Gastrocnemius medialis (tissue), 4 donors: Measurements from ENCODE around the gene TMUB2. TPM values are rescaled to one million over a fixed set of nuclear protein-coding genes. Genes with fewer than 3 reads are reported as not detected.

Source experiments
- ATAC-seq, 2 donors: fragments of 150-250 bp; one replicate each; pipeline ENCODE4 v1.9.1; 2016
- DNase-seq, 2 donors: peaks; one replicate each; pipeline ENCODE4 v3.0.0-alpha.2; 2019
- H3K27ac ChIP-seq, 4 donors: fragments of 200-600 bp; sonication (generic); 1 replicate in 1 of 4; 2 replicates in 3 of 4; pipeline ENCODE4 v1.5.1; 2016 to 2018; ENCODE audit warnings: mild to moderate bottlenecking in 2 of 4, moderate library complexity in 1 of 4
- H3K27me3 ChIP-seq, 3 donors: fragments of 200-600 bp; sonication (generic) in 2 of 3; 1 replicate in 1 of 3; 2 replicates in 2 of 3; pipeline versions ENCODE4 v1.5.1 to v1.6.0; 2016 to 2019; ENCODE audit warnings: mild to moderate bottlenecking in 1 of 3, moderate library complexity in 1 of 3
- H3K36me3 ChIP-seq, 2 donors: fragments of 200-600 bp; sonication (generic) in 1 of 2; one replicate each; pipeline ENCODE4 v1.5.1; 2017 to 2018
- H3K4me1 ChIP-seq, 2 donors: fragments of 200-600 bp; sonication (generic) in 1 of 2; one replicate each; pipeline ENCODE4 v1.5.1; 2016 to 2017; ENCODE audit warnings: mild to moderate bottlenecking in 2 of 2
- H3K4me3 ChIP-seq, 4 donors: fragments of 200-600 bp; sonication (generic) in 3 of 4; 1 replicate in 1 of 4; 2 replicates in 3 of 4; pipeline ENCODE4 v1.5.1; 2016 to 2019; ENCODE audit warnings: mild to moderate bottlenecking in 2 of 4
- H3K9me3 ChIP-seq, 3 donors: fragments of 200-600 bp; sonication (generic) in 2 of 3; 1 replicate in 1 of 3; 2 replicates in 2 of 3; pipeline ENCODE4 v1.5.1; 2016 to 2019
- POLR2A ChIP-seq, 2 donors: fragments of 450-650 bp; IDR thresholded peaks; one replicate each; pipeline ENCODE4 v1.6.1; 2017; ENCODE audit warnings: antibody characterized with exemption in 2 of 2, mild to moderate bottlenecking in 2 of 2, moderate library complexity in 2 of 2
- in situ Hi-C, 4 donors: fragments of 200-750 bp; cut with MboI; loops; one replicate each; pipeline versions ENCODE4 v1.15.0 to v1.8.0; 2017; ENCODE audit warnings: low sequenced_read_pairs in 4 of 4
- intact Hi-C: fragments of 100-400 bp; cut with DNase I; formaldehyde crosslinking; loops from one replicate; pipeline ENCODE4 v1.15.1; 2023; ENCODE audit warnings: low total_unique reads
- total RNA-seq, 4 donors: library from RNA; depleted of rRNA; stranded (reverse); fragments of >200 nt; gene quantifications; one replicate each; pipeline versions ENCODE4 v1.1.0 to v1.2.3, GENCODE V29; 2016
- TF ChIP-seq, protein P1 (sequence below), 5 experiments: fragments of 450-650 bp in 3 of 5; fragments of 200-600 bp in 2 of 5; sonication (generic) in 2 of 5; IDR thresholded peaks in 4 of 5; conservative IDR thresholded peaks in 1 of 5; 1 replicate in 4 of 5; 2 replicates in 1 of 5; pipeline ENCODE4 v1.5.1; 2016 to 2019; ENCODE audit warnings: antibody characterized with exemption in 5 of 5, mild to moderate bottlenecking in 3 of 5, moderate library complexity in 3 of 5

The TMUB2 gene
- total RNA-seq, 4 donors from 2014 or later, result 25.6 to 34.7 (median 27.4) TPM

DNA sequence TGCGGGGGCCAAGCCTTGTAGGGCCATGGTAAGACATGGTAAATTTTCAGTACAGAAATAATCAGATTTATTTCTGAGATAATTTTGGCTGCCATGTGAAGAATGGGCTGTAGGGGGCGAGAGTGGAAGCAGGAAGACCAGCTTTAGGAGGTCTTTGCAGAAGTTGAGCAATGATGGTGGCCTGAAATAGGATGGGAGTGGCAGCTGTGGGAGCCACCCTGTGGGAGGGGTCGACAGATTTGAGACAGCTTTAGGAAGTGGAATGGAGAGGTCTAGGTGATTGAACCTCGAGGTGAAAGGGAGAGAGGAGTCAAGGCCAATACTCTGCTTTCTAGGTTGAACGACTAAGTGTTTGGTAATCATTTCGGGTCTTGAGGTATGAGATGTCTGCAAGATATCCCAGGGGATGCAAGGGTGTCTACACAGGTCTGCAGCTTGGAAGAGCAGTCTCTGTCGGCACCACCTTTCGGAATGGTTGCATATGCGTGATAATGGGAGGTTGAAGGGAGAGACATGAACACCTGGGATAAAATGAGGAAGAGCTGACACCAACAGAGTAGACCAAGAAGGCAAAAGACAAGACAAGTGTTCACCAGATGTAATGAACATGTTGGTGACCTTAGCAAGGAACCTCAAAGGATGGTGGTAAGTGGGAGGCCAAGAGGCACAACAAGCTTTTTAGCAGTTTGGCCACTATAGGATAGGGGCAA, 17.1 kb downstream of the TMUB2 start:
- Histone ChIP-seq H3K4me3 (no peak overlapping the region), H3K27me3 (no peaks in the 10 kb centered on the region), H3K4me1 (peaks cover 0 to 6% of the 10 kb centered on the region in 2 donors), H3K9me3 (no peaks in the 10 kb centered on the region), H3K27ac (no peak overlapping the region), H3K36me3 (peaks cover 0 to 24% of the 10 kb centered on the region in 2 donors)
- no peak for ATAC-seq
- no peak for DNase-seq
- intact Hi-C loops (no loop called here), in situ Hi-C loops (loop anchor here (5.0 to 25.0 kb wide), 4 partner anchors 123 to 308 kb away; partner anchors contain the start of gene GPATCH8 (in 3 of the 4))
- TF ChIP-seq, protein P1, sequence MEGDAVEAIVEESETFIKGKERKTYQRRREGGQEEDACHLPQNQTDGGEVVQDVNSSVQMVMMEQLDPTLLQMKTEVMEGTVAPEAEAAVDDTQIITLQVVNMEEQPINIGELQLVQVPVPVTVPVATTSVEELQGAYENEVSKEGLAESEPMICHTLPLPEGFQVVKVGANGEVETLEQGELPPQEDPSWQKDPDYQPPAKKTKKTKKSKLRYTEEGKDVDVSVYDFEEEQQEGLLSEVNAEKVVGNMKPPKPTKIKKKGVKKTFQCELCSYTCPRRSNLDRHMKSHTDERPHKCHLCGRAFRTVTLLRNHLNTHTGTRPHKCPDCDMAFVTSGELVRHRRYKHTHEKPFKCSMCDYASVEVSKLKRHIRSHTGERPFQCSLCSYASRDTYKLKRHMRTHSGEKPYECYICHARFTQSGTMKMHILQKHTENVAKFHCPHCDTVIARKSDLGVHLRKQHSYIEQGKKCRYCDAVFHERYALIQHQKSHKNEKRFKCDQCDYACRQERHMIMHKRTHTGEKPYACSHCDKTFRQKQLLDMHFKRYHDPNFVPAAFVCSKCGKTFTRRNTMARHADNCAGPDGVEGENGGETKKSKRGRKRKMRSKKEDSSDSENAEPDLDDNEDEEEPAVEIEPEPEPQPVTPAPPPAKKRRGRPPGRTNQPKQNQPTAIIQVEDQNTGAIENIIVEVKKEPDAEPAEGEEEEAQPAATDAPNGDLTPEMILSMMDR (IDR thresholded peaks at IDR 0.05 in 4 of 5, conservative IDR thresholded peaks at IDR 0.05 in 1 of 5), result peak; percentile 9 to 49 (median 42)
- TF ChIP-seq POLR2A (IDR thresholded peaks at IDR 0.05), result no peak

- Histone ChIP-seq H3K27ac (no peak overlapping the region), H3K4me1 (peaks cover 0 to 6% of the 10 kb centered on the region in 2 donors), H3K9me3 (no peaks in the 10 kb centered on the region), H3K27me3 (no peaks in the 10 kb centered on the region), H3K36me3 (peaks cover 0 to 30% of the 10 kb centered on the region in 2 donors), H3K4me3 (no peak overlapping the region)
- intact Hi-C loops (no loop called here), in situ Hi-C loops (loop anchor here (5.0 to 25.0 kb wide), 4 partner anchors 123 to 308 kb away; partner anchors contain the start of gene GPATCH8 (in 3 of the 4))
- ATAC-seq, result no peak
- DNase-seq, result no peak
- TF ChIP-seq, protein P1 (IDR thresholded peaks at IDR 0.05 in 4 of 5, conservative IDR thresholded peaks at IDR 0.05 in 1 of 5), result no peak
- no peak for TF ChIP-seq POLR2A (IDR thresholded peaks at IDR 0.05)
Observed at GRCh38 chr17:44204441-44204882, 17.7 kb downstream of the TMUB2 start.

DNA sequence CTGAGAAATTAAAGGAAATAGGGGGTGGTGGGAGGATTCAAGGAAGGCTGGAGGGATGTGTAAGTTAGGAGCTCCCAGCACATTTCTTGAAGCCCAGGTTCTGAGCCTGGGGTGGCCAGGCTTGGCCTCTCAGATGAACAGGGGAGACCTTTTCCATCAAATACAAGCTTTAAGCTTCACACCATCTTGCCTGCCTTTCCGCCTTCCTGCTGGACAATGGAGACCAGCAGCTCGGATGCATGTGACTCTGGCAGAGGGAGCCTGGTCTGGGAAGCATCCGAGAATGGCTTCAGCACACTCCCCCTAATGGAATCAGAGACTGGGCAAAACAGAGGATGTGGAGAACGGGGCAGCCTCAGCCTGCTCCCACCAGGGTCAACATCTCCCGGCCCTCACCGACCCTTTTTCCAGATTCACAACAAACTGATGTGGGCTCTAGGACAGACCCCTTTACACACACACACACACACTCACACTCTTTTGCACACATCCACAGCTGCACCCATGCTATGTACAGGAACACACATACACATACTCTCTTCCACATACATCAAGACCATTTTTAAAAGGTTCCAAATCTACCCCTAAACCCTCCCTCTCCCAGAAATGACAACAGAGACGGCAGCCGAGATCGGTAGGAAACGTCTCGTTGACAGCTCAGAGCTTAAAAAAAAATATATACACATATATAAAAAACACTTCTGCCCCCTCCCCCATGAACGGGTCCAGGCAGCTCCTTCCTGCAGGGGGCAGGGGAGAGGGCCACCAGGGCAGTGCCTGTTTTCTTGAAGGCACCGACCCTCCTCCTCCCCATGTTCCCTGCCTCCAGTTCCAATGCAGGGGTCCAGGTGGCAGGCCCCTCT, 19.4 kb downstream of the TMUB2 start:
- Histone ChIP-seq H3K27ac (no peak overlapping the region), H3K36me3 (peaks cover 0 to 32% of the 10 kb centered on the region in 2 donors), H3K27me3 (no peaks in the 10 kb centered on the region), H3K4me1 (peaks cover 11% of the 10 kb centered on the region in 2 donors), H3K4me3 (no peak overlapping the region), H3K9me3 (no peaks in the 10 kb centered on the region)
- ATAC-seq (no peak), DNase-seq (no peak)
- intact Hi-C loops, result no loop called here
- in situ Hi-C loops, result loop anchor here in 3 of 4 donors (10.0 to 25.0 kb wide), 2 partner anchors 129 to 306 kb away; partner anchors contain the start of gene GPATCH8 (in 3 of the 3)
- no peak for TF ChIP-seq POLR2A (IDR thresholded peaks at IDR 0.05)
- TF ChIP-seq, protein P1 (IDR thresholded peaks at IDR 0.05 in 4 of 5, conservative IDR thresholded peaks at IDR 0.05 in 1 of 5), result no peak

GRCh38 chr17:44206825-44207155, 20.0 kb downstream of the TMUB2 start:
- no peak overlapping the region for H3K4me3 ChIP-seq
- H3K27ac ChIP-seq, result no peak overlapping the region
- TF ChIP-seq, protein P1 (IDR thresholded peaks at IDR 0.05 in 4 of 5, conservative IDR thresholded peaks at IDR 0.05 in 1 of 5), result no peak
- TF ChIP-seq POLR2A (IDR thresholded peaks at IDR 0.05), result no peak
- in situ Hi-C loops (loop anchor here in 3 of 4 donors (10.0 to 25.0 kb wide), 2 partner anchors 128 to 306 kb away; partner anchors contain the start of gene GPATCH8 (in 3 of the 3)), intact Hi-C loops (no loop called here)
- ATAC-seq (no peak), DNase-seq (no peak)
- H3K9me3 ChIP-seq, result no peaks in the 10 kb centered on the region
- H3K36me3 ChIP-seq, result peaks cover 0 to 32% of the 10 kb centered on the region in 2 donors
- H3K4me1 ChIP-seq, result peaks cover 11% of the 10 kb centered on the region in 2 donors
- no peaks in the 10 kb centered on the region for H3K27me3 ChIP-seq
